ENCODE results near the gene ITGA3.
"Not testable (repeated sequence)": the region's sequence is repeated elsewhere in the genome, so short reads cannot be mapped to it uniquely, and the experiment has no call there.

The ITGA3 gene

DNA sequence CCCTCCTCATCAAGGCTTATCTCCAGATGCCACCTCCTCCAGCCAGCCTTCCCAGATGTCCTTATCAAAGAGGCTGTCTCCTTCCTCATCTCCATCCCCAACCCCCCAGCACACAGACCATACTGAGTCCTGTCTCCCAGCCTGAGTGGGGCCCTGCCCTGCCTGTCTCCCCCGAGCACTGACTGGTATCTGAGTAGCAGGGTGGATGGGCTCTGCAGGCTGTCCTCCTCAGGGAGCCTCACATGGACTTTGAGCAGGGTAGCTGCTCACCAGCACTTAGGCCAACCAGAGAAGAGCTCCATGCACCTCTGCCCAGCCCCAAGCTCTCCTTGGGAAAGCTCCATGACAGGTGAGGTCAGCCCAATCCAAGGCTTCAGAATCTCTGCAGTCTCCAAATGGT, 20.0 kb upstream of the ITGA3 start:
- no peak for DNase-seq

DNA sequence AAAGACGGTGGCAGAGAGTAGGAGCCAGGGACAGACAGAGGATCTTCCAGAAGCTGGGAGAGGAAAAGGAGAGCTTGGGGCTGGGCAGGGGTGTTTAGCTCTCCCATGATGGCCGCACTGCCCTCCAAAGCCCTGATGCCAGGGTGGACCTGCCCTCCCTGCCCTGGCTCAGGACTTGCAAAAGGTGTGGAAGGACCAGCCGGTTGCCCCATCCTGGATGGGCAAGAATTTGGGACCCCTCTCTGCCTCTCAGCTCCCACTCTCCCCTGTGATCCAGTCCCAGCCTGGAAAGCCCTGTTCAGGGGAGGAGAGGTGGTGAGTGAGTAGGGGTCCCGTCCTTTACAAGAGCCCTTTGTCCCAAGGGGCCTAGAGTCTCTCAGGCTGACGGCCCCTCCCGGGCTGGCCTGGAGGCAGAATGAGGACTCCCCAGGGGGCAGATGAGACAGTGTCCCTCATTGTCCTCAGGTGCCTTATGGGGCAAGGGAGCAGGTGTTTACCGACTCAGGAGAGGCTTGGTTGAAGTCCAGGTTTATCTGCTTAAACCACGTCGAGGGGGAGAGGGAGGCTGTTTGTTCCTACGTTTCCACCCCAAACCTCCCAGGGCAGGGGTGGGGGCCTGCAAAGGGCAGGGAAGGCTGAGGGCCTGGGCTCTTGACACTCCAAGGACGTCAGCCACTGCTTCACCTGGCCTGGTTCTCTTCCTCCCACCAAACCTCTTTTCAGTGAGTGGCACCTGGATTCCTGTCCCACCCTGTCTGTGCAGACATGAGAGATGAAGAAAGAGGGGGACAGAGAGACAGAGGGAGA, 19.3 kb upstream of the ITGA3 start:
- no peak for DNase-seq

DNA sequence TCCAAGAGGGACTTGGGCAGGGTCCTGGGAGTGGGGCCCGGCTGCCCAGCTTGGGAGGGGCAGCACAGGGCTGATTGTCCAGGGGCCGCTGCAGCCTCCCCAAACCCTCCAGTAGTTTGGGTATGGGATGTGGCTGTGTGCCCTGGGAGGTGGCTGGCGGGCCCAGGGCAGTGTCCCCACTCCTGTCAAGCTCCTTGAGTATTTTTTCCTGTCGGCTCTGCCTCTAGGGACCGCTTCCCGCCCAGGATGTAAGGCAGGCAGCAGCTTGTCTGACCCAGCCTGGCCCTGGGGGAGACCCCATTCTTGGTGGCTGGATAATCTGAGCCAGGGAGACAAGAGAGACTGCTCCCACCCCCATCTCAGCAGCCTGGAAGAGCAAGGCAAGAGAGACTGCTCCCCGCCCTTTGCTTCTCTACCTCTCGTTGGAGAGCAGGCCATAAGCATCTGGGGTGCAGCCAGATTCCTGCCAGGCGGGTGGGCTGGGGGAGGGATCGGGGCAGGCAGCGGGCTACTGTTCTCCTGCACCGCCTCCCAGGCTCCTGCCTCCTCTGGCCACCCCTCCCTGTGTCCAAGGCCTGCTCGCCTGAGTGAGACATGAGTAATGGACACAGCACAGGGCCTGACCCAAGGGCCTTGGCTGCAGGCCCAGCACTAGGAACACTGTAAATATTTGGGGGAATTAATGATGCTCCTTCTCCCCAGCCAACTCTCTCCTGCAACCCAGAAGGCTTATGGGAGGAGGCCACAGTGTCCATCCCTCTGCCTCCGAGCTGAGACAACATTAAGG, 18.4 kb upstream of the ITGA3 start:
- DNase-seq, result no peak

DNA sequence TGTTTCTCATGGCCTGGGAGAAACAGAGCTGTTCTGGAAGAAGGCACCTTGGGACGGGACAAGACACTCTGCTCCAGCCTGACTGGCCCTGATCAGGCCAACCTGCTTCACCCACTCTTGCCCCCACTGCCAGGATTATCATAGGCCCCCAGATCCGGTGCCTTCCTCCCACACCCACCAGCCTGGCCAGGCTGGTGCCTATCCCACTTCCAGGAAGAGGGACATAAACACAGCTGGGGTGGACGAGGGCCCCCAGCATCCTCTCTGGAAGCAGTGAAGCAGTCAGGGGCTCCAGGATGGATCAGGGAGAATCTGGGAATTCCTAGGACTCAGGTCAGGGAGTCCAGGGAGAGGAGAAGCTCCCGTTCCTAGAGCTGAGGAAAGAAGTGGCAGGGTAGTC, 16.9 kb upstream of the ITGA3 start:
- DNase-seq, result no peak

DNA sequence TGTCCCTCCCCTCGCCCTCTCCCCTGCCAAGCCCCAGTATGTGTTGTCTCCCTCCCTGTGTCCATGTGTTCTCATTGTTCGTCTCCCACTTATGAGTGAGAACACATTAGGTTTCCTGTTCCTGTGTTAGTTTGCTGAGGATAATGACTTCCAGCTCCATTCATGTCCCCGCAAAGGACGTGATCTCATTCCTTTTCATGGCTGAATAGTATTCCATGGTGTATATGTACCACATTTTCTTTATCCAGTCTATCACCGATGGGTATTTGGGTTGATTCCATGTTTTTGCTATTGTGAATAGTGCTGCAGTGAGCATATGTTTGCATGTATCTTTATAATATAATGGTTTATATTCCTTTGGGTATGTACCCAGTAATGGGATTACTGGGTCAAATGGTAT, 15.4 kb upstream of the ITGA3 start:
- DNase-seq, result not testable (repeated sequence)

DNA sequence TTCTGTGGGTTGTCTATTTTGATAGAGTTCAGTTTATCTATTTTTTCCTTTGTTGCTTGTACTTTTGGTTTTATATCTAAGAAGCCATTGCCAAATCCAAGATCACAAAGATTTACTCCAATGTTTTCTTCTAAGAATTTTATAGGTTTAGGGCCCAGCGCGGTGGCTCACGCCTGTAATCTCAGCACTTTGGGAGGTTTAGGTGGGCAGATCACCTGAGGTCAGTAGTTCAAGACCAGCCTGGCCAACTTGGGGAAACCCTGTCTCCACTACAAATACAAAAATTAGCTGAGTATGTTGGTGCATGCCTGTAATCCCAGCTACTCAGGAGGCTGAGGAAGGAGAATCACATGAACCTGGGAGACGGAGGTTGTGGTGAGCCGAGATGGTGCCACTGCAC, 13.7 kb upstream of the ITGA3 start:
- no peak for DNase-seq

DNA sequence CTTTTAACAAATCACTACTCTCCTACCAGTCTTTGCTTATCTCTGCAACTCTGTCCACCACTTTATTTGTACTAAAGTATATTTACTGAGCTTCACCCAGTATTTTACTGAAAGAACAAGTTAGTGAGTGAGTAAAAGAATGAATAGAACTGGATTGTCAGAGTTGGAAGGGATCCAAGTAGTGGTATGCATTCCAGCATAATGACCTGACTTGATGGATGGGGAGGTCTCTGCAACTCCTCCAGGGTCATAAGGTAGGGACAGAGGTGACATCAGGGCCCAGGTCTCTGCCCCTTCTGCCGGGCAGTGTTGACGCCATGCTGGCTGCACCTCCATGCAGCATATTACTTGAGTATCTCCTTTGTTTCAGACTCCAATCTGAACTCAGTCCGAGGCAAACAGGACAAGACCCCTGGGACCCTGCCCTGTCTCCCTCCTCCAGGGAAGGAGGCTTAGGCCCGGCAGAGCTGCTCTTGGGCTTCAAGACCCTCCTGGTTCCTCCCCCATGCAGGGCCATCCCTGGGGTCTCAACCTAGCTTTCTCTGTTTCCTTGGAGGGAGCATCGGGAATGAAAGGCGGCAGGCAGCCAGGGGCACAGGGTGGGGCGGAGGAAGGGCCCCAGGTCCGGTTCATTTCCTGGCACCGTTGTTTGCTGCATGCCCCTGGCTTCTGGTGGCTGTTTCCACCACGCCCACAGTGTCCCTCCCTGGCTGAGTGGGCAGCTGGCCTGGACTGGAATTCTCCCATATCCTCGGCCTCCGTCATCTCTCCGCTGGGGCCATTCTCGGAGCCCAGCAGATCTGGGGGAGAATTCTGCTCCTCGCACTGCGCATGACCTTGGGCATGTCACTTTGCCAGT, 12.4 kb upstream of the ITGA3 start:
- DNase-seq, result no peak

DNA sequence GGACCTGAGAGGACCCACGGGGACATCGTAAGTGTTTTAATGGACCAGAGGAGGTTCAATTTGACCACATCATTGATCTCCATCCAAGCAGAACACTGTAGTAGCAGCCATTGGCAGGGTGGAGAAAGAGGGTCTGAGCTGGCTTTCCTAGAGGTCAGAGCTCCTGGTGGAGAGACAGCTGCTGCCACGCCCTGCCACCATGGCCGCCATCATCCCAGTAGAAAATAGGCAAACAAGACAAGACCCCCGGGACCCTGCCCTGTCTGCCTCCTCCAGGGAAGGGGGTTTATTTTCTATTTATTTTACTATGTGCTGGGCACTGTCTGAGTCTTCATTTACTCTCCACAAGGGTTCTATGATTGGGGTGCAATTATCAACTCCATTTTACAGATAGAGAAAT, 11.4 kb upstream of the ITGA3 start:
- no peak for DNase-seq

DNA sequence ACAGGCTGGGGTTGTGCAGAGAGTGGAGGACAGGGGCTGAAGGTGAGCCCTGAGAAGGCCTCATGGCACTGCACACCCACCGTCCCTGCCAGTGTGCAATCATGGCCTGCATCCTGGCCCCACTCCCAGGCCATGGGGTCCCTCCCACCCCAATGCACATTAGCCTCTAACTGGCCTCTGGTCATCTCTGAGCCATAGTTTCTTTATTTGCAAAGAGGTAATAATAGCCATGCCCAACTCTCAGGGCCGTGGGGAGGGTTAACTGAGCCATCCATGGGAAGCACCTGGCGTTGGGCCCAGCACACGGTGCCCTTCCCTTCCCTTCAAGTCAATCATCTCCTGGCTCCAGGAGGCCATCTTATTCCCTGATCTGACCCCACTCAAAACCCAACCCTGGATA, 10.8 kb upstream of the ITGA3 start:
- no peak for DNase-seq

DNA sequence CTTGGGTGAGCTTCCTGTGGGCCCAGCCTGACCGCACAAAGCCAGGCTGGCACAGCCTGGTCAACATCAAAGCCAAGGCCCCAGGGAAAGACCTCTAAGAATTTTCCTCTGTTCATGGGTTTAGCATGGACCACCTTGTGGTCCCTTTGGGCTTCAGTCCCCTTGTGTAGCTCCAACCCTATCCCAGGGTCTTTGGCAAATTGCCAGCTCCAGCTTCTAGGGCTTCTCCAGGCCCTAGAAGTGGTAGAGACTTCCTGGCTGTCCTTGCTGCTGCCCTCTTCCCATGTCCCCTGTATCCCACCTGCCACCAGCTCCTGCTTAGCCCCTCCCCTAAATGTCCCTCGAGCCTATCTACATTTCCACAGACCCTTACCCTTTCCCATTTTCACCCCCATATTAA, 9.7 kb upstream of the ITGA3 start:
- DNase-seq, result no peak

DNA sequence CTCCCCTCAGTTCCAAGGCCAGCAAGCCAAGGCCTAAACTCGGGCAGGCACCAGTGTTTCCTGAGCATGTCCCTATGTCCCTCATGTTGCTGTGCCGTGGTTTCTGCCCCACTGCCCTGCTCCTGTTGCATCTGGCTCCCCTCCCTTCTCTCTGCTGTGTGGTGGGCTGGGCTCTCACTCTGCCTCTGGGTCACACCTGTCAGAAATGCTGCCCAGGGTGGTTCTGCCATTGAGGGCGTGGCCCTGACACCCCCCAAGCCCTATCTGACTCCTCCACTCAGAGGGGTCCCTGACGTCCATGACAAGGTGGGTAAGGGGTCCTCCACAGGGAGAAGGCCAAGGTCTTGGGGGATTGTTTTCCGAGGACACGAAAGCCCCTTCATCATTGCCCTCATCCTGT, 9.2 kb upstream of the ITGA3 start:
- DNase-seq, result no peak

DNA sequence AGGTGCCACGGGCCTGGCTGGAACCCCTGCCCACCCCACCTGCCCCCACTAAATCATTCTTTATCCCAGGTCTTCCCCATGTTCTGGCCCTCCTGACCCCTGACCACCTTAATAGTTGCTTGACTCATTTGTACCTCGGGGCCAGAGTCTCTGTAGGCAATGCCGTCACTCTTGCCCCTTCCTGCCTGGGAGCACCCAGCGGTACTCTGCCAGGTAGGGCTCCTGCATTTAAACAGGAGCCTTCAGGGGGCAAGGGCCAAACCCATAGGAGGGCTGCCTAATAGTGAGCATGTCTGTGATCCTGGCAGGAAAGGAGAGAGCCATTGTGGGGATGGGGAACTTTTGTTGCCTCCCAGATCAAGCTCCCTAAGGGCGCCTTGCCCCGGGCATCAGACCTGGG, 8.8 kb upstream of the ITGA3 start:
- no peak for DNase-seq

DNA sequence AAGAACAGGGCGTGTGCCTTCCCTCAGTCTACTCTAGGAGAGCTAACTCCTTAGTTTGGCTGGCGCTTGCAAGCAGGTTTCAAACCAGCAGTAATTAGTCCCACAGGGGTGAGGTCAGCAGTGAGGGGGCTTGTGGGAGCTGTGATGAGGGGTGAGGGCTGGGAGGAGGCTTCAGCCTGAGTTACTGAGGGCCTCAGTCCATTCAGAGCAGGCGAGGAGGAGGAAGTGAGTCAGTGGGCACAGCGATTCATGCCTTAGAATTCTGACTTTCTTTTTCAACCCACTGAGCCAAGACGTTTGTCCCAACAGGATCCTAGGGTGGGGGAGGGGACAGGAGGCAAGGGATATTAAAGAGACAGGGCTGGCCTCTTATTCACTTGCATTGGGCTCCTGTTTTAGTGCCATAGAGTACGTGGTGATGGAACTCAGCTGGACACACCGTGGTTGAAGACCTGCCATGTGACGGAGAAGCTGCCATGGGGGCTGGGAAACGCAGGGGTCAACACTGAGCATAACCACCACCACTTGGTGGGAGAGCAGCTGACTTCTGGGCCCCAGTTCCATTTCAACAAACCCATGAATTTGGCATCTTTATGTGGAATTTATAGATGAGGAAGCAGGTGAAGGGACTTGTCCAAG, 8.3 kb upstream of the ITGA3 start:
- no peak for DNase-seq

DNA sequence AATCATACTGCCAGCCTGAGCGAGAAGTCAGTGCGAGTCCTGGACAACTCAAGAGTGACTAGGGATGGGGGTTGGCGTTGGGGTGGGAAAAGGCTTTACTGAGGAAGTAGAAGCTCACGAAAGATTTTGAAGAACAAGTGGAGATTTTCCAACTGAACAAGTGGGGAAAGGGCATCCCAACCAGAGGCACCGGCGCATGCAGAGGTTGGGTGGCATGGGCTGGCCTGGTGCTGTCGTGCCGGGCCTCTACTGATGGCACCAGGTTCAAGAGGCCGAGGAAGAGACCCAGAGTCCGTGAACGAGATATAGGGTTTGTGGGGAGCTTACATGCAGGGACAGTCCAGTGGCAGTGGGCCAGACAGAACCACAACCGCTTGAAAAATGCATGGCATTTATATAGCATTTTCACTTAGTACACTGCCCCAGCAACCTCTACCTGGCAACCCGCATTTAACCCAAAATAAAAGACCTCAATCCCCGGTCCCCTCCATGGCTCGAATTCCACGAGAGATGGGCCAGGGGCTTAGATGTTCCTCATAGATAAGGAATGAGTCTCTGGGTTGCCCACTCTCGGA, 7.7 kb upstream of the ITGA3 start:
- no peak for DNase-seq

DNA sequence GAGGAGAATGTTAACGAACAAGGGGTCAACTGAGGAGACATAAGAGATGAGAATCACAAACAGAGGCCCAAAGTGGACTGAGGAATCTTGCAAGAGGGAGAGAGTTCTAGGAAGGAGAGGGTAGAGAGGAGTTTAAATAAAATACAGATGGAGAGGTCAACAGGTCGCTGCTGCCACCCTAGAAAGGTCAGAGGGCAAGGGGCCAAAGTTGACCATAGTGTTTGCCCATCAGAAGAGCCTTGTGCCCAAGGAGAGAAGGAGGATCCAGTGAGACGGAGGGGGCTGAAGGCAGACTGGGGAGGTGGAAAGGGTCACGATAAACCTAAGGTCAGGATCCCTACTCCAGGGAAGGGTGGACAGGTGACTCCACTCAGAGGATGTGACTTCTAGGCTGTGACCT, 6.9 kb upstream of the ITGA3 start:
- no peak for DNase-seq

DNA sequence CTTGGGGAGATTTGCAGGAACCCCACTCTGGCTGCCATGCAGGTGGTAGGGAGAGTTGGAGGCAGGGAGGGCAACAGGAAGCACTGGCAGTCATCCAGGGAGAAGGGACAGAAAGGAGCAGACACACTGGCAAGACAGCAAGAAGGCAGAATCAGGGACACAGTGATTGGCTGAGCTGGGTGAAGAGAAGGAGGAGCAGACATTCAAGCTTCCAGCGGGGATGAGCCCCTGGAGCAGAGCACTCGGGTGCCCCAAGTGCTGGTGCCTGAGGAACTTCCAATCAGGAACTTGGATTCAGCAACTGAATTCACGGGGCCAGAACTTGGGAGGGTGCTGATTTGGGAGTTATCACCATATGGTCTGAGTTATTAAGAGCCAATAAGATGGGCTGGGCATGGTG, 6.3 kb upstream of the ITGA3 start:
- no peak for DNase-seq

DNA sequence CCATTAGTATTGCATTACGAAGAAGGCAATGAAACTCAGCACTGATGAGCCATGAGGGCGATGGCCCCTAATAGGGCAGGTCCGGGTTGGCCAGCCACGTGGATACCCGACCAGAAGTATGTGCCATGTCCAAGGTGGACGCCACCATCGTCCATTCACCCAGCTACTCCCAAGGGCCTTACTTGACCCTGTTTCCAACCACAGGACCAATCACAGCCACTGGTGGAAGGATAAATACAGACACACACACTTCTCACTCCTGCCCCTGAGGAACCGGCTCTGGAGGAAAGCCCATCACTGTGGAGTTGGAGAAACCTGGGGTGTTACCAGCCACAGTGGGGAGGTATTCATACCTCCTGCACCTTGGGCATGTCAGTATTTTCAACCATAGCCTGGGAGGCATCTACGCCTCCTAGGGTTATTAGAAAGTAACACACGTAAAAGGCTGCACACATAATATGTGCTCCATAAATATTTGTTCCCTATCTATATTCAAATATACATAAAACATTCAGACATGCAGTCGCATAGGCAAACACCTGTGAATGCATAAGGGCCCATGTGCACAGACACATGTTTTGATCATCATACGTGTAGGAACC, 5.4 kb upstream of the ITGA3 start:
- DNase-seq, result no peak

DNA sequence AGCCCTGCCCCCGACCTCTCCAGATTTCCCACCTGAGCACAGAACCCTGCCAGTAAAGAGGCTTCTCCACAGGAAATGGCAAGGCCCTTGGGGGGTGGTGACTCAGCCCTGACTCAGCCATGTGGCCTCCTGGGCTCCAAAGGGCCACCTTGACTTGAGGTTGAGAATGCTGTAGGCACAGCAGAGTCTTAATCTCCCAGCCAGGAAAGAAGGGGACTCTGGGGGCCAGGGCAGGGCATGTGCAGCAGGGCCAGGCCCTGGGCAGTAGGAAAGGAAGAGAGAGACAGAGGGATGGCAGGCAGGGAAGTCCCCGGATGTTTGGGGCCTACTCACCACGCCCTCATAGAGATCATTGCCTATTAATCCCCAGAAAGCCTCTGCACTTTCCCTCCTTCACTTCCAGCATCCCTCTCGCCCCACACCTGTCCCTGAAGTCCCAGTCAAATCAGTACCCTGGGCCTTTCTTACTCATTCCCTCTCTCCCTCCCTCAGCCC, 4.8 kb upstream of the ITGA3 start:
- peak; percentile 91 for DNase-seq

DNA sequence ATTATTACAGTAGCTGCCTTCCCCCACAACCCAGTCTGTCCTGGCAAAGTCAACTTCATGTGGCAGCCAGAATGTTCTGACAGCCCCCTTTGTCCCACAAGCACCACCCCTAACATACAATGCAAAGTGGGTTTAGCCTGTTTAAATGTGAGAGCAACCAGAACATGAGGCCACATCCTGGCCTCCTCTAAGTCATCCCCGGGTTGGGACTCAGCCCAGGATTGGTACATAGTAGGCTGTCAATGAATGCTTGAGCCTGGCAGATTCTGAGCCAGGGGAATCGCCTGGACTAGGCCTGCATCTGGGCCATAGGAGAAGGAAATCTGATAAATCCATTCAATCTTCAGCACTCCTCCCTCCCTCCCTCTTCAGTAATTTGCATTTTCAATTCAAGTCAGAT, 4.3 kb upstream of the ITGA3 start:
- DNase-seq, result no peak

DNA sequence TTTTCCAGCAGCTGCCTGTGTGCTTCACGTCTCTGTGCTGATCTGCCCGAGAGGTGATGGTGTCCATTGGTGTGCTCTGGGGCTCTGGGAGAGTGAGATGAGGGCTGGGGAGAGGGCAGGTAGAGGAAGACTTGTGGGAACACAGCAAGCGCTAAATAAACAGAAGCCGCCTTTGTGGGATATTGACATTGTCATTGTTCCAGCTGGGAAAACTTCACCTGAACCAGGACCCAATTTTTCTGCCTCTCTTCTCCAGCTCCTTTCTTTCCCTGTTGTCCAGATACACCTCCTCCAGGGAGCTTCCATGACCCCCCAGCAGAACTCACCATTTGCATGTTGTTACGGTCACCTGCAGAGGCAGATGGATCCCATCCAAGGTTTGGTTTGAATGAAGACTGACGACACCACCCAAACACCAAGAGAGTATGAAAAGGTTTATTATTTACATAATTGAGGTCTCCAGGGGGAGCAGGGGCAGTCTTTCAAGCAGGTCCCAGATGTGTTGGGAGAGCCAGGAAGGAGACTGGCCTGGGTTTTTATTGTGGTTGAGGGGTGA, 3.6 kb upstream of the ITGA3 start:
- DNase-seq, result peak; percentile 81

DNA sequence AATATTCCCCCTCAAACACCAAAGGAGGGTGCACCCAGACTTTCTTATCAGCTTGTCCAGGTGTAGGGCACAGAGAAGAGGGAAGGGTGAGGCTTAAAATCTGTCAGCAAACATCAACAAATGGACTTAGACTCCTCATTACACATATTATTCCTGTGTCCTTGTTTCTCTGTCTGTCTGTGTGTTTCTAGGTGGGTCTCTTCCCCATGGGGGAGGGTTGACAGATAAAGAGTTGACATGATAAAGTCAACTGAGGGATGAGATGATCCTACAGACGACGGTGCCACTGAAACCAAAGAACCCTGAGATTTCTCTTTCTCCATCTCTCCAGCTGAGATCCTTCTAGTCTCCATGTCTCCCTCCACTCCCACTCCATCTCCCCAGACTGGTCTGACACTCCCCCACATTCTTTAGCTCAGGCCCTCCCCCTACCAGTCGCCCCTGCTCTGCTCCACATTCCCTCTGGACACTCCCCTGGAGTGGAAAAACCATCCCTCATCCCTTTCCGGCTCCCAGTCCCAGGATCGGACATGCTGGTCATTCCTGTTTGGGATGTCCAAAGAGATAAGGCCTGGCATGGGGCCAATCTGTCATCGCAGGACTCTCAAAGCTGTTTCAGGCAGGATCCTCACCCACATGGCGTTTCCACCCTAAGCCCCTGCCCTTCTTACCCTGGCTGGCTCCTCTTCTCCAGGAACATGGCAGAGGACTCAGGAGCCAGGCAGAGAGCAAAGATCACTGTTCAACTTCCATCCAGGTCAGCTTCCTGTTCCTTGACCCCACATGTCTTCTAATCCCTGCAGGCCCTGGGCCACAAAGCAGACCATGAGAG, 2.9 kb upstream of the ITGA3 start:
- peak; percentile 58 for DNase-seq
